ENCODE results near the gene GPR132.

GRCh38 chr14:105065280-105066228 lies at the start of gene GPR132:
- no peak for TF ChIP-seq EZH2 (optimal IDR thresholded peaks at IDR 0.05; ENCODE audit: low read depth, low read length)
- TF ChIP-seq CTCF (IDR thresholded peaks at IDR 0.05; ENCODE audit: low read length), result no peak
